HS-27A (cell line): ENCODE data around the gene LAMP1.
"Not testable (repeated sequence)": the region's sequence is repeated elsewhere in the genome, so short reads cannot be mapped to it uniquely, and the experiment has no call there.

Experiments used
- DNase-seq: peaks from one replicate; pipeline ENCODE4 v3.0.0-alpha.2; 2012; ENCODE audit warnings: low read depth, missing footprints

LAMP1 gene

DNA sequence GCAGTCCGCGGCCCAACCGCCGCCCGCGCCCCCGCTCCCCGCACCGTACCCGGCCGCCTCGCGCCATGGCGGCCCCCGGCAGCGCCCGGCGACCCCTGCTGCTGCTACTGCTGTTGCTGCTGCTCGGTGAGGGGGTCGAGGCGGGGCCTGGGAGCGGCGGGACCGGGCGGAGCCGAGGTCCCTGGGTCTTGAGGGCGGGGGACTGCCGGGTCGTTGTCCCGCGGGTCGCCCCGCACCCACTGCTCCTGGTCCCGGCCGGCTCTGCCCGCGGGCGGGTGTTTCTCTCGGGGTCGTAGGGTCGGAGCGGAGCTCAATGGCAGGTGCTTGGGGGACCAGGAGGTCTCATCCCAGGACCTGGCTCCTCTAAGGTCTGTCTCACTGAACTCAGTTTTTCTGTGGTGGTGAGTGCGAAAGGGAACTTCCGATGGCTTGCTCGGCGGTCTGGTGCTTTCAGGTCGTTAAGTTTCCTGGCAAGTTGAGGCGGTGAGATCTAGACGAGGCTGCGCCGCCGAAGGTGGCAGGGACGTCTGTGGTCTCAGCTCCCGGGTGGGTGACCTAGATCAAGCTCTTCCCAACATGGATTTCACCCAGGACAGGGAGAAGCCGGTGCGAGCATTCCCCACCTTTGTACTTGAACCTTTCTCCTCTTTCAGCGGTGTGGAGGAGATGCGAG is 467 bp downstream of the LAMP1 start:
- DNase-seq = no peak

DNA sequence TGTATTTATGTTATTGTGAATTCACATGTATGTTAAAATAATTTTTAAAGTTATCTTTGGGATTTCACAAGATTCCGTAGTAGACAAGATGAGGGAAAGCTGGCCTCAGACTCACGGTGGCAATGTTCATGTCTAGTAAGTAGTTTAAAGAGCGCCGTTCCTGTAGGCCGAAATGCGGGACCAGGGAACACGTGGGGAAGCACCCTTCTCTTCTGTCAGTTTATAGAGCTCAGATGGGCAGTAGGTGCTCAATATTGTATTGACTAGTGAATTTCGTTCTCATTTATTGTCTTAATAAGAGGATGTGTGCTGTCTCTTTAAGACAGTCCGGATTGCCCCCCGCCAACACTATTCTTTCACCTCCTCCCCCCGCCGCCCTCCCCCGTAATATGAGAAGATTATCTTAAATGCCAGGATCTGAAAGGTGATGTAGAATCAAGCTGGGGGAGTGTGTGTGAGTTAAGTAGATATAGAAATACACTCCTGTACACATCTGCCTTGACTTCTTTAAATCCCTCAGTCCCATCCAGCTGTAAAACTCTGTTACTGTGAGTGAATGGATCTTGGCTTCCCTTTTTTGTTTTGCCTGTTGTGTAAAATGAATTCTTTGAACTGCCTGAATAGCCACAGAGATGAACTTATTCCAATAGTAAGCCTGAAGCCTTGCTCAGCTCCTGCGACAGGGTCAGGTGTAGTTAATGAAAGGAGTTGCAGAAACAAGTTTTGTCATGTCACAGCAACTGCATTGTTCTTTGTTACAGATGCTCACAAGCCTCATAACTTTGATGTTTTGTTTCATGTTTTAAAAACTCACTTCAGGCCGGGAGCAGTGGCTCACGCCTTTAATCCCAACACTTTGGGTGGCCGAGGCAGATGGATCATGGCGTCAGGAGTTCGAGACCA is 1.3 kb downstream of the LAMP1 start:
- DNase-seq = no peak

DNA sequence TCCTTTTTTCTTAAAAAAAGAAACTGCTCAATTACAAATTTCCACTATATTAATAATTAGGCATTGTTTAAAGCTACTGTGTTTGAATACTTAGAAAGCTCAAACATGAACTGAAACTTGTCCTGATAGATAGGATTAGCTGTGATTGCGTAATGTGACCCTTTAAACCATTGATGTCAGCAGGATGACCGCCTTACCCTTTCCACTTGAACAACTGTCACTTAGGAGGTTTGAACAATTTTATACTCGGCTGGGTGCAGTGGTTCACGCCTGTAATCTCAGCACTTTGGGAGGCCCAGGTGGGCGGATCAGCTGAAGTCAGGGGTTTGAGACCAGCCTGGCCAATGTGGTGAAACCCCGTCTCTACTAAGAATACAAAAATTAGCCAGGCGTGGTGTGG is 2.9 kb downstream of the LAMP1 start:
- DNase-seq = no peak

DNA sequence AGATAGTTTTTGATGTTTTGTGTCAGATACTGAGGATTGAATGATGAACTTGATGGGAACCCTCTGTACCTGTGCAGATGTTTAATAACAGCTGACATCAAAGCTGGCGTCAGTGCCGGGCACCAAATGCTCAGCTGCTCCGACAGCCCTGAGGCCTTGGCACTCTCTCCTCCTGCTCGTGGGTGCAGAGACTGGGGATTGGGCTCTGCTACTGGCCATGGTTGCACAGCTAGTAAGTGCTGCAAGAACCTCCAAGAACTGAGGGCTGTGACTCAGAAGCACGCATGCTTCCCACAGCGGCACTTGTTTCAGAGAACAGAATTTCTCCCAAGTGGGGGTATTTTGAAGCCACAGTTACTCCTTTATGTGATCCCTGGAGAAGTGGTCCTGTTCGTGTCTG is 5.9 kb downstream of the LAMP1 start:
- DNase-seq = no peak

DNA sequence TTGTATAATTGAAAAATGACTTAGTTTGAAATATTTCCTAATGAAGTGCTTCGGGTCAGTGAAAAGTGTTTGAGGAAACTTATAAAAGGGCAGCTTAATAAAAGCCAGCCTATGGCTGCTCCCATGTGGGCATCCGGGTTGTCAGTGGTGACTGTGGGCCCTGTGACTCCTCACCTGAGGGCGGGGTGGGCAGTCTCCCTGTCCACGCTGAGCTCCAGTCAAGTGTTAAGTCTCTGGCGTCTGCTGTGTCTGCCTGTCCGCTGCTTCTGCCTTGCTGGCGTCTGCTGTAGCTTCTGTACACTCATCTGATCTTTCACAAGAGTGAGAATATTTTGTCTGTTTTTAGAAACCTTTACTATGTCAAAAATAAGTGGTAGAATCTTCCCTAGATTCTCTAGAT is 7.1 kb downstream of the LAMP1 start:
- DNase-seq = no peak

DNA sequence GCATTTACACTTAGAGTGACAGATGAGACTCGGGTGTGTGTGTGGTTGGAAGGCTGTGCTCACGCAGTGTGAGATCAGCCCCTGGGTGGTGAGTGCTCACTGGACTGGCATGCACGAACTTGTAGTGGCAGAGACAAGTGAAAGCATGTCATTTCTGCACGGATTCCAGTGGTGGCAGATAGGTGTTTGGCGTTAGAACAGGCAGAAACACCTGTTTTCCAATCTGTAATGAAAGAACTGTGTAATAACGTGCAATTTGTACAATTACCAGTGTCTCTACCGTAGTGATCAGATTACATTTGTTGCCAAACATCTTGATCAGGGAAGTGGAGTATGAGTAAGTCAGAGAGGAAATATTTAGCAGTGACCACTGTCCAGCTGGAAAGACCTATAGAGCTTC is 8.2 kb downstream of the LAMP1 start:
- DNase-seq = no peak

DNA sequence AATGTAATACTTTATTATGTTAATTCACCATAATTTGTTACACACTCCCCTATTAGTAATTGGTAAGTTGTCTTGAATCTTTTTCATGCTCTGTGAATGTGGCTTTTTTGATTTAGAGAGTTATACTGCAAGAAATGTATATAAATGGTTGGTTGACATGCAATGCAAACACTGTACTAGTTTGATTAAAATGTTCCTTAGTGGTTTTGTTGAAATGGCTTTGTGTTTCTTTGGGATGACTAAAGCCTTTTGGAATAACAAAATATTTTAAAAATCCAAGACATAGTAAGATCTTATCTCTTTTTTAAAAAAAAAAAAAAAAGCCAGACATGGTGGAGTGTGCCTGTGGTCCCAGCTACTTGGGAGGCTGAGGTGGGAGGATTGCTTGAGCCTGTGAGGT is 10.5 kb downstream of the LAMP1 start:
- DNase-seq = no peak

DNA sequence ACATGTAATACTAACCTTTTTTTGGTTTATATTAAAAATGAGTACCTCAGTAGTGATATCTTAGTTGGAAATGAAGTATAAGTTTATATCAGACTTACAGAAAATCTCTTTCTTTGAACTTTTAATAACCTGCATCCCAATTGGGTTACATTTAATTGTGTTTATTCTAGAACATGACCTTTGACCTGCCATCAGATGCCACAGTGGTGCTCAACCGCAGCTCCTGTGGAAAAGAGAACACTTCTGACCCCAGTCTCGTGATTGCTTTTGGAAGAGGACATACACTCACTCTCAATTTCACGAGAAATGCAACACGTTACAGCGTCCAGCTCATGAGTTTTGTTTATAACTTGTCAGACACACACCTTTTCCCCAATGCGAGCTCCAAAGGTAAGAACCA is 12.4 kb downstream of the LAMP1 start:
- DNase-seq = no peak

DNA sequence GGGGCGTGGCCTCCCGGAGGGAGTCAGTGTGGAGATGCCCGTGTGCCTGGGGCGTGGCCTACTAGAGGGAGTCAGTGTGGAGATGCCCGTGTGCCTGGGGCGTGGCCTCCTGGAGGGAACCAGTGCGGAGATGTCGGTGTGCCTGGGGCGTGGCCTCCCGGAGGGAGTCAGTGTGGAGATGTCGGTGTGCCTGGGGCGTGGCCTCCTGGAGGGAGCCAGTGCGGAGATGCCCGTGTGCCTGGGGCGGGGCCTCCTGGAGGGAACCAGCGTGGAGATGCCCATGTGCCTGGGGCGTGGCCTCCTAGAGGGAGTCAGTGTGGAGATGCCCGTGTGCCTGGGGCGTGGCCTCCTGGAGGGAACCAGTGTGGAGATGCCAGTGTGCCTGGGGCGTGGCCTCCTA is 17.1 kb downstream of the LAMP1 start:
- DNase-seq = not testable (repeated sequence)

DNA sequence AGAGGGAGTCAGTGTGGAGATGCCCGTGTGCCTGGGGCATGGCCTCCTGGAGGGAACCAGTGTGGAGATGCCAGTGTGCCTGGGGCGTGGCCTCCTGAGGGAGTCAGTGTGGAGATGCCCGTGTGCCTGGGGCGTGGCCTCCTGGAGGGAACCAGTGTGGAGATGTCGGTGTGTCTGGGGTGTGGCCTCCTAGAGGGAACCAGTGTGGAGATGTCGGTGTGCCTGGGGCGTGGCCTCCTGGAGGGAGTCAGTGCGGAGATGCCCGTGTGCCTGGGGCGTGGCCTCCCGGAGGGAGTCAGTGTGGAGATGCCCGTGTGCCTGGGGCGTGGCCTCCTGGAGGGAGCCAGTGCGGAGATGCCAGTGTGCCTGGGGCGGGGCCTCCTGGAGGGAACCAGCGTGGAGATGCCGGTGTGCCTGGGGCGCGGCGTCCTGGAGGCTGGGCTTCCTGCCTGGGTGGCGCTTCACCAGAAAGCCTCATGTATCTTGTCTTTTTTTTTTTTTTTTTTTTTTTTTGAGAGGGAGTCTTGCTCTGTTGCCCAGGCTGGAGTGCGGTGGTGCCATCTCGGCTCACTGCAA is 17.9 kb downstream of the LAMP1 start:
- DNase-seq = not testable (repeated sequence)

DNA sequence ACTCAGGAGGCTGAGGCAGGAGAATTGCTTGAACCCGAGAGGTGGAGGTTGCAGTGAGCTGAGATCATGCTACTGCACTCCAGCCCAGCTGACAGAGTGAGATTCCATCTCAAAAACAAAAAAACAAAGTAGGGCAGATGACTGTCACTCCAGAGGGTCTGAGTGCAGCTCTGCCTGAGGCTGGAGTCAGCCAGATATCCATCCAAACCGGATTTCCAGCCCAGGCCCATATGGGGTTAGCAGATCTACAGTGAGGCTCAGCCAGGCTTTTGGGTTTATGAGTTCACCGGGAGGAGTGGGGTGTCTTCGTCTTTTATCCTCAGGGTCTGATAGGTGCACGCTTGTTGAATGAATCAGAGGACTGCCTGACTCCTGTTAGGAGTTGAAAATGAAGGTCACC is 19.0 kb downstream of the LAMP1 start:
- no peak for DNase-seq

DNA sequence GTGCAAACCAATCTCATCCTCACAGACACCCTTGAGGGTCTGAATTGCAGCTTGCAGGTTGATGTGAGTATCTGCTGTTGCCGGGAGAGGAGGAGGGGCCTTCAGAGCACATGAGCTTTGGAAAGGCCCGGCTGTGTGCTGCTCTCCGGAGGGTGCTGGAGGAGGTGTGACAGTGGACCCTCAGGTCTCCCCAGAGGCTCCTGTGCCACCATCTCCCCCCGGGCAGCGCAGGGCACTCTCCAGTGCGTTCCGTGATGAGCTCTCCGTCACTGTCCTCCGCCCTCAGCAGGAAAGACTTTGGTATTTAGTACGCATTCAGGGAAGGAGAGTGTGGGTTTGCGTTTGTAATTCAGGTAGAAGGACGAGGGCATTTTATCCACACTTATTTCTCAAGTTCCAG is 20.0 kb downstream of the LAMP1 start:
- no peak for DNase-seq

DNA sequence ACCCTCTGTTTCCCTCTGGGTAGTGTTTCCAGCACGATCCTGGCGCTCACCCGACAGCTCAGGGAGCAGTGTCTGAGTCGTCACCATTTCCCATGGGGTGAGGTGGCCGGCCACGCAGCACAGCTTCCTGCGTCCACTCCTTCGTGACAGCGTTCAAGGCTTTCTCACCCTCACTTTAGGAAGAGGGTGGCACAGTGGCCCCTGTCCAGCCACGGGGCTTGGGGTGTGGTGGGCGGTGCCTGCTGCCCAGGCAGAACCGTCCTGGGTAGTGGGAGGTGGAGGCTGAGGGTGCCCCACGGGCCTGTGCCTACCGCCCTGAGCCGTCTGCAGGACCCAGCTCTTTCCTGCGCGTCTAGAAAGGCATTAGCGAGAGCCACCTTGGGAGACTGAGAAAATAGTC is 21.9 kb downstream of the LAMP1 start:
- no peak for DNase-seq

DNA sequence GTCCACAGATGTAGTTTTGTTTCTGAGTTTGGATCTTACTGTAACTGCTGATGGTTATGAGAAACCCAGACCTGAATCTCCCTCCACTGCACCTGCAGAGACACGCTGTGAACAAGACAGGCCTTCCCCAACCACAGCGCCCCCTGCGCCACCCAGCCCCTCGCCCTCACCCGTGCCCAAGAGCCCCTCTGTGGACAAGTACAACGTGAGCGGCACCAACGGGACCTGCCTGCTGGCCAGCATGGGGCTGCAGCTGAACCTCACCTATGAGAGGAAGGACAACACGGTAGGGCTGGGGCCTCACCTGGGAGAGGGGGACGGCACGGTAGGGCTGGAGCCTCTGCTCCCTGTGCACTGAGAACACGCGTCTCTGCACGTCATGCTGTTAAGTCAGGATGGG is 22.3 kb downstream of the LAMP1 start:
- no peak for DNase-seq

DNA sequence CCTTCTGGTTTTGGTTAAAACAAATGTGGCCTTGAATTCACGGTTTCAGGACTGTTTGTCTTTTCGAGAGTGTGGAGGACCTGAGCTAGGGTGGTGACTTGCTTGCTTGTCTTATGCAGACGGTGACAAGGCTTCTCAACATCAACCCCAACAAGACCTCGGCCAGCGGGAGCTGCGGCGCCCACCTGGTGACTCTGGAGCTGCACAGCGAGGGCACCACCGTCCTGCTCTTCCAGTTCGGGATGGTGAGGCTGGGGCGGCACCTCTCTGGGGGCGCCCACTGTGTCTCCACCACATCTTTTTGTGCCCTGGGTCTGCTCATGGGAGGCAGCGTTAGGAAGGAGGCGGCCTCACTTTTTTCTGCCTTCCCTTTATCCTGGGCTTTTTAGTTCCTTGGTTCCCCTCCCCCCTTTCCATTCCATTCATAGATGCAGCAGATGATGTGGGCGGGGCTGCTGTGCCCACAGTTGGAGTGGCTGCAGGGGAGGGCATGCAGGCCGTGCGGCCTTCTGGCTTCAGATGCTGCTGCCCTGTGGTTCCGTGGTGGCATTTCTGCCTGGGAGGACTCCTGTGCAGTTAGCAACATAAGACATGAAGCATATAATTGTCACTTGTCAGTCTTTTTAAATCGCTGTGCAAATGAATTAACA is 23.3 kb downstream of the LAMP1 start:
- no peak for DNase-seq

DNA sequence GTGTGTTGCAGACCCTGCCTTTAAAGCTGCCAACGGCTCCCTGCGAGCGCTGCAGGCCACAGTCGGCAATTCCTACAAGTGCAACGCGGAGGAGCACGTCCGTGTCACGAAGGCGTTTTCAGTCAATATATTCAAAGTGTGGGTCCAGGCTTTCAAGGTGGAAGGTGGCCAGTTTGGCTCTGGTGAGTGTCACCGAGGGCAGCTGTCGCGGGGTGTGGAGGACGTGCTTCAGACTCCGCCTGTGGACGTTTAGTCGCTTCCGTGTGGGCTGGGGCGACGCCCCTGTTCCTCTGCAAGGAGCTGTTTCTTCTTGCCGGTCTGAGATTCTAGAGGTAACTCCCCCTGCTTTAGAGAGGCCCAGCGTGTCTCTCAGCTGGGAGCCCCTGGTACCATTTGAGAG is 24.5 kb downstream of the LAMP1 start:
- no peak for DNase-seq

DNA sequence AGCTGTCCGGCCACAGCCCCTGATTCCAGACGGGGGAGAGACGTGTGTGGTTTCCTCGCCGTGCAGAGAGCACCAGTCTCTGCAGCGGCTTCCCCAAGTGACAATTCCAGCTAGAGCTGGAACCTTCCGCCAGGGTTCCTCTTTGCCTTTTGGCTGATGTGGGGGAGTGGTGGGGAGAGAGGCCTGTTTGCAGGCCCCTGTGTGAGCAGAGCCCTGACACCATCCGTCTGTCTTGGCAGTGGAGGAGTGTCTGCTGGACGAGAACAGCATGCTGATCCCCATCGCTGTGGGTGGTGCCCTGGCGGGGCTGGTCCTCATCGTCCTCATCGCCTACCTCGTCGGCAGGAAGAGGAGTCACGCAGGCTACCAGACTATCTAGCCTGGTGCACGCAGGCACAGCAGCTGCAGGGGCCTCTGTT is 25.0 kb downstream of the LAMP1 start:
- DNase-seq = no peak

DNA sequence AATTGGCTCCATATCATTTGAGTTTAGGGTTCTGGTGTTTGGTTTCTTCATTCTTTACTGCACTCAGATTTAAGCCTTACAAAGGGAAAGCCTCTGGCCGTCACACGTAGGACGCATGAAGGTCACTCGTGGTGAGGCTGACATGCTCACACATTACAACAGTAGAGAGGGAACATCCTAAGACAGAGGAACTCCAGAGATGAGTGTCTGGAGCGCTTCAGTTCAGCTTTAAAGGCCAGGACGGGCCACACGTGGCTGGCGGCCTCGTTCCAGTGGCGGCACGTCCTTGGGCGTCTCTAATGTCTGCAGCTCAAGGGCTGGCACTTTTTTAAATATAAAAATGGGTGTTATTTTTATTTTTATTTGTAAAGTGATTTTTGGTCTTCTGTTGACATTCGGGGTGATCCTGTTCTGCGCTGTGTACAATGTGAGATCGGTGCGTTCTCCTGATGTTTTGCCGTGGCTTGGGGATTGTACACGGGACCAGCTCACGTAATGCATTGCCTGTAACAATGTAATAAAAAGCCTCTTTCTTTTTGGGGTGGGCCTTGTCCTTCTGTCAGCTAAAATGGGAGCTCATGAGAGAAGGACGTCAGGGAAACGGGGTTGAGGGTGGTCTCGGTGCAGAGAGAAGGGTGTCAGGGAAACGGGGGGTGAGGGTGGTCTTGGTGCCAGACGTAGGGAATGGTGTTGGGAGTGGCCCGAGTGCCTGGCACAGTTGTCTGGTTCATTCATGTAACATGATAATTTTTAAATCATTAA is 26.0 kb downstream of the LAMP1 start:
- DNase-seq = no peak

DNA sequence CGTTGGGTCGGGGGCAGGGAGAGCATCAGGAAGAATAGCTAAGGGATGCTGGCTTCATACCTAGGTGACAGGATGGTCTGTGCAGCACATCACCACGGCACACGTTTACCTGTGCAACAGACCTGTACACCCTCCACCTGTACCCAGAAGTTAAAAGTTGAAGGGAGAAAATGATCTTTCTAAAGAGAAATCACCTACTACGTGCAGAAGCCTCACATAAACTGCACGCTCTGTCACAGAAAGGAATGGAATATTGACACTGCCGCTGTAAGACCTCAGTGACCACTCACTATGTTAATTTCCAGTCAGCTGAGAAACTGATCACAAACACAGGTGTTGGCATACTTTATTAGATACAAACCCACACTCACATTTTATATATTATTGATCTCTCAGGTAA is 26.8 kb downstream of the LAMP1 start:
- no peak for DNase-seq

DNA sequence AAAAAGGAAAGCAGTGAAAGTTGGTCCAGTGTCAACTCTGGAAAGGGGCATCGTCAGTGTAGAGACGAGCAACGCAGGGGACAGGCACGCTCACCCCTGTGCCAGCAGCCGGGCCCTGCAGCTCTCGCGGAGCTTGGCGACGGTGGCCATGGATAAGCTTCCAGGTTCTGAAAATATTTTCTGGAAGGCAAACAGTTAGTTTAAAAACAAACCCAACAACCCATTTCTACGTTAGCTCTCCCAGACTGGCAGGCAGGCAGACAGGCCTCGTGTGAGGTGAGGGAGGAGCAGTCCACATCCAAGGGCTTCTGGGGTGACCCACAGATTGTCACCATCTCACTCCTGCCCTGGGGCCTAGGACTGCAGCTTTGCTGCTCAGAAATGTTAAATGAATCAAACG is 27.4 kb downstream of the LAMP1 start:
- no peak for DNase-seq

DNA sequence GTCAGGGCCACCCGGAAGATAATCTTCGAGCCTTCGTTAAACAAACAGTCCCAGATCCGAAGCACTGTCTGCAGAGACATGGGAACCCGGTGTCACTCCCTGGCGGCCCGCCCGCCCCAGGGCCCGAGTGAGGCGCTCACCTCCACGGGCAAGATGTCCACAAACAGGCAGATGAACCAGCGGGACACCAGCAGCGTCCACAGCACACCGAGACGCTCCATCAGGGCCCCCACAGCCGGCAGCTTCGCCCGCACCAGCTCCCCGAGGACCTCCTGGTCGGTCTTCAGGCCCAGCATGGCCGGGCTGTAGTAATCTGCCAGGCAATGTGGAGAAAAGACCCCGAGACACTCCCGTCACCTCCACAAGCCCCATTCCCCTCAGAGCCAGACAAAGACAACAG is 28.7 kb downstream of the LAMP1 start:
- DNase-seq = no peak

DNA sequence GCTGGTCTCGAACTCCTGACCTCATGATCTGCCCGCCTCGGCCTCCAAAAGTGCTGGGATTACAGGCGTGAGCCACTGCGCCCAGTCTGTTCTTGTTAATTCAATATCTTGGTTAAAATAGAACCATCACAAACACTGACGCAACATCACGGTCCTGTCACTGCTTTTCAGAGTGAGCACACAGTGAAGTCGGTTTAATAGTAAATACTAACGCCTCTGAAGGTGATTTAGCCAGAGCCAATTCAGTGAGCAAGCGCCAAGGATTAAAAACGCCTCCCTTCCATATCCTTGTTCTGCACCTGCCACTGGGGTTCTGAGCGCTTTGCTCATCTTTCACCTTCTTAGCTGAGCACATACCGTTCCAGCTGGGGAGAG is 30.3 kb downstream of the LAMP1 start:
- no peak for DNase-seq
